Liver (tissue), 9 donors: ENCODE data around the gene PLP2. TPM values are rescaled to one million over a fixed set of nuclear protein-coding genes. Genes with fewer than 3 reads are reported as not detected.

ENCODE experiments used
- DNase-seq: peaks from one replicate; pipeline ENCODE4 v3.0.0-alpha.2; 2017; ENCODE audit warnings: low spot score
- H3K27ac ChIP-seq, 2 donors: one replicate each; pipeline ENCODE4 v1.7.0; 2013; ENCODE audit warnings: inconsistent platforms in 2 of 2, low read length in 2 of 2, control low read depth in 1 of 2, low read depth in 1 of 2, mild to moderate bottlenecking in 1 of 2
- H3K27me3 ChIP-seq, 4 donors: one replicate each; pipeline versions ENCODE4 v1.6.1 to v1.7.0; 2013; ENCODE audit warnings: low read length in 3 of 4, inconsistent platforms in 1 of 4, mild to moderate bottlenecking in 1 of 4, moderate library complexity in 1 of 4; ENCODE audit not compliant: control insufficient read depth in 4 of 4, insufficient read depth in 4 of 4
- H3K36me3 ChIP-seq, 4 donors: one replicate each; pipeline versions ENCODE4 v1.6.1 to v1.7.0; 2013; ENCODE audit warnings: low read length in 3 of 4, mild to moderate bottlenecking in 3 of 4, low read depth in 1 of 4, moderate library complexity in 1 of 4; ENCODE audit not compliant: control insufficient read depth in 4 of 4, insufficient read depth in 3 of 4
- H3K4me1 ChIP-seq, 4 donors: one replicate each; pipeline versions ENCODE4 v1.6.1 to v1.7.0; 2013; ENCODE audit warnings: low read length in 3 of 4, mild to moderate bottlenecking in 3 of 4, moderate library complexity in 1 of 4; ENCODE audit not compliant: control insufficient read depth in 4 of 4, insufficient read depth in 4 of 4
- H3K4me3 ChIP-seq, 3 donors: one replicate each; pipeline versions ENCODE4 v1.6.1 to v1.7.0; 2013; ENCODE audit warnings: low read length in 3 of 3, control low read depth in 1 of 3, low read depth in 1 of 3, mild to moderate bottlenecking in 1 of 3
- H3K9ac ChIP-seq, 2 donors: one replicate each; pipeline ENCODE4 v1.7.0; 2013; ENCODE audit warnings: low read length in 2 of 2, mild to moderate bottlenecking in 2 of 2, moderate library complexity in 2 of 2, control low read depth in 1 of 2, low read depth in 1 of 2
- H3K9me3 ChIP-seq, 4 donors: one replicate each; pipeline versions ENCODE4 v1.6.1 to v1.7.0; 2013; ENCODE audit warnings: low read length in 3 of 4; ENCODE audit not compliant: control insufficient read depth in 4 of 4
- HNF4G ChIP-seq: IDR thresholded peaks from 2 replicates; pipeline ENCODE4 v1.6.1; 2016; ENCODE audit warnings: antibody characterized with exemption
- NR2F2 ChIP-seq: IDR thresholded peaks from 2 replicates; pipeline ENCODE4 v1.6.1; 2016; ENCODE audit warnings: antibody characterized with exemption
- RAD21 ChIP-seq, 2 donors: IDR thresholded peaks; 2 replicates each; pipeline ENCODE4 v1.6.1; 2016; ENCODE audit warnings: antibody characterized with exemption in 2 of 2, mild to moderate bottlenecking in 2 of 2
- RXRA ChIP-seq, 2 donors: IDR thresholded peaks; 2 replicates each; pipeline ENCODE4 v1.6.1; 2017 to 2018; ENCODE audit warnings: antibody characterized with exemption in 2 of 2, mild to moderate bottlenecking in 1 of 2
- WGBS: extraction: QIAGEN DNeasy Blood & Tissue Kit; methylation state at CpG from one replicate; pipeline ENCODE4 v1.1.7; 2013; 5-methylcytosine and 5-hydroxymethylcytosine counted together
- polyA plus RNA-seq, 2 donors: library from polyadenylated mRNA; stranded (reverse) in 1 of 2; unstranded in 1 of 2; fragments of 200-250 nt in 1 of 2; fragments of >200 nt in 1 of 2; fragmentation: Nextera tagmentation in 1 of 2; extraction: Ambion mirVana in 1 of 2; gene quantifications; one replicate each; pipeline versions ENCODE4 v1.2.1 to v1.2.3, GENCODE V29; 2013 to 2015
- total RNA-seq, 2 donors: library from RNA; depleted of rRNA; stranded (reverse); fragments of >200 nt; gene quantifications; one replicate each; pipeline ENCODE4 v1.2.3, GENCODE V29; 2014
- TF ChIP-seq, protein P1 (sequence below): IDR thresholded peaks from 2 replicates; pipeline ENCODE4 v1.6.1; 2016; ENCODE audit warnings: antibody characterized with exemption
- TF ChIP-seq, protein P2 (sequence below): IDR thresholded peaks from 2 replicates; pipeline ENCODE4 v1.6.1; 2016; ENCODE audit warnings: antibody characterized with exemption, mild to moderate bottlenecking
- TF ChIP-seq, protein P3 (sequence below): IDR thresholded peaks from 2 replicates; pipeline ENCODE4 v1.6.1; 2016; ENCODE audit warnings: antibody characterized with exemption
- TF ChIP-seq, protein P4 (sequence below): fragments of 150-350 bp; IDR thresholded peaks from 2 replicates; pipeline ENCODE4 v1.5.1; 2017; ENCODE audit warnings: improper control_type of control experiment, low read depth, low read length; ENCODE audit not compliant: missing input control
- donor health status: healthy.
- donor health status: healthy.
- donor health status: healthy.
- donor health status: healthy.
- donor health status: healthy.

PLP2 gene
- total and polyA plus RNA-seq, 4 donors, result 2.4 to 24.5 (median 14.7) TPM

DNA sequence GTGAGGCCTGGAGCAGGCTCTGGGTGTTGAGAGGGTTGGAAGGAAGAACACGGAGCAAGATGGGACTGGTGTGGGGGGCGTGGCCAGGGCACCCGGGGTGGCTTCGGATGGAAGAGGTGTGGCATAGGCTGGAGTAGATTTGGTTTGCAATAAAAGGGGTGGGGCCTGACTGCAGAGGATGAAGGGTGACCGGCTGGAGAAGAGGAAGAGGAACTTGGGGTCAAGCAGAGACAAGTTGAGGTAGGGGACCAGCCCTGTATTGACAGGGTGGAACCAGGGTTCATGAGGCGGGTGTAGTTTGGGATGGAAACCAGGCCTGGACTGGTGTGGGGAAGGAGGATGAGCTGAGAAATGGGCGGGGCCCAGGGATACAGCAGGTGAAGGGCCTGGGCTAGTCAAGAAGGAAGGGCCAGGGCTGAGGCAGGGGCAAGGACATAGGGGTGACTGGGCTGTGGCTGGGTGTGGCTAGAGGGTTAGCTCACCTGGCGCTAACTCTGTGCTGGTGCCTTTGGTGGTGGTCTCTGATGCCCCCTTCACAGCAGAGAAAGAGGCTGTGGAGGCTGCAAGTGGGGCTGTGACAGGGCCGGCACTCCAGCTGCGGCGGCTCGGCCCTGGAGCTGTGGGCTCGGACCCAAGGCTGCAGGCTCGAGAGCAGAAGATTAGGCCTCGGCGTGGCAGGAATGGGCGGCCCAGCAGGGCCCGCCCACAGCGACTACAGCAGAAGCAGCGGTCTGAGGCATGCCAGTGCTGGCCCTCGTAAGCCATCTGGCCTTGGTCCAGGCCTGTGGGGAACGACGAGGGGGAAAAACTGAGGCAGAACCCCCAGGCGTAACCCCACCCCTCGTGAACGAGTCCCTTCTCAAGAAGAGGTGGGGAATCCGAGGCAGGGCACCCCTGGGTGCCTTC, 5.0 kb downstream of the PLP2 start:
- no peak overlapping the region for H3K27ac ChIP-seq
- no peak overlapping the region for H3K9ac ChIP-seq
- WGBS, result 76% methylated on average over 27 of the region's 27 CpGs
- H3K4me3 ChIP-seq, result no peak overlapping the region
- no peak for TF ChIP-seq NR2F2
- no peaks in the 10 kb centered on the region for H3K27me3 ChIP-seq
- peaks cover 0 to 21% (median 2%) of the 10 kb centered on the region in 4 donors for H3K36me3 ChIP-seq
- H3K4me1 ChIP-seq, result peaks cover 0 to 12% (median 7%) of the 10 kb centered on the region in 4 donors
- no peaks in the 10 kb centered on the region for H3K9me3 ChIP-seq
- DNase-seq, result peak; percentile 52

DNA sequence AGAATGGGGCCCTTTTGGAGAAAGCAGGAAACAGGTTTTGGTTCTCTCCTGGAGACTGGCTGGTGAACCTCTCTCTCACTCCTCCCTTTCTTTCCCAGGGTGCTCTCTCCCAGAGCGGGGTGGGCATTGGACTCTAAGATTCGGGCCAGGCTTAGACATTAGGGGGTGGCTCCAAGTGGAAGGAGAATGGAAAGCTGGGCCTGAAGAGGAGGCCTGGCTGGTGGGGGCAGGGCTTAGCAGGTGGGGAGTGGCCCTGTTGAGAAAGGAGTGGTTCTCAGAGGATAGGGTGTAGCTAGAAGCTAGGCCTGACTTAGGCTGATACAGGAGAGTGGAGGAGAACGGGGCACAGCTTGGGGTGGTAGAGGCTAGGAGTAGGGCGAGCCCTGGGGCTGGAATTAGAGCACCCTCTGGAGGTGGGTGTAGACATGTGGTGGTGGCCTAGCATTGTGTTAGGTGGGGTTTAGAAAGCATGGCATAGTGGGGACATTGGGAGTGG, 5.7 kb downstream of the PLP2 start:
- peak; percentile 68 for DNase-seq
- H3K4me3 ChIP-seq, result no peak overlapping the region
- H3K4me1 ChIP-seq, result peaks cover 0 to 6% (median 3%) of the 10 kb centered on the region in 4 donors
- no peaks in the 10 kb centered on the region for H3K27me3 ChIP-seq
- TF ChIP-seq, protein P1, sequence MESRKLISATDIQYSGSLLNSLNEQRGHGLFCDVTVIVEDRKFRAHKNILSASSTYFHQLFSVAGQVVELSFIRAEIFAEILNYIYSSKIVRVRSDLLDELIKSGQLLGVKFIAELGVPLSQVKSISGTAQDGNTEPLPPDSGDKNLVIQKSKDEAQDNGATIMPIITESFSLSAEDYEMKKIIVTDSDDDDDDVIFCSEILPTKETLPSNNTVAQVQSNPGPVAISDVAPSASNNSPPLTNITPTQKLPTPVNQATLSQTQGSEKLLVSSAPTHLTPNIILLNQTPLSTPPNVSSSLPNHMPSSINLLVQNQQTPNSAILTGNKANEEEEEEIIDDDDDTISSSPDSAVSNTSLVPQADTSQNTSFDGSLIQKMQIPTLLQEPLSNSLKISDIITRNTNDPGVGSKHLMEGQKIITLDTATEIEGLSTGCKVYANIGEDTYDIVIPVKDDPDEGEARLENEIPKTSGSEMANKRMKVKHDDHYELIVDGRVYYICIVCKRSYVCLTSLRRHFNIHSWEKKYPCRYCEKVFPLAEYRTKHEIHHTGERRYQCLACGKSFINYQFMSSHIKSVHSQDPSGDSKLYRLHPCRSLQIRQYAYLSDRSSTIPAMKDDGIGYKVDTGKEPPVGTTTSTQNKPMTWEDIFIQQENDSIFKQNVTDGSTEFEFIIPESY, result no peak
- TF ChIP-seq, protein P2, sequence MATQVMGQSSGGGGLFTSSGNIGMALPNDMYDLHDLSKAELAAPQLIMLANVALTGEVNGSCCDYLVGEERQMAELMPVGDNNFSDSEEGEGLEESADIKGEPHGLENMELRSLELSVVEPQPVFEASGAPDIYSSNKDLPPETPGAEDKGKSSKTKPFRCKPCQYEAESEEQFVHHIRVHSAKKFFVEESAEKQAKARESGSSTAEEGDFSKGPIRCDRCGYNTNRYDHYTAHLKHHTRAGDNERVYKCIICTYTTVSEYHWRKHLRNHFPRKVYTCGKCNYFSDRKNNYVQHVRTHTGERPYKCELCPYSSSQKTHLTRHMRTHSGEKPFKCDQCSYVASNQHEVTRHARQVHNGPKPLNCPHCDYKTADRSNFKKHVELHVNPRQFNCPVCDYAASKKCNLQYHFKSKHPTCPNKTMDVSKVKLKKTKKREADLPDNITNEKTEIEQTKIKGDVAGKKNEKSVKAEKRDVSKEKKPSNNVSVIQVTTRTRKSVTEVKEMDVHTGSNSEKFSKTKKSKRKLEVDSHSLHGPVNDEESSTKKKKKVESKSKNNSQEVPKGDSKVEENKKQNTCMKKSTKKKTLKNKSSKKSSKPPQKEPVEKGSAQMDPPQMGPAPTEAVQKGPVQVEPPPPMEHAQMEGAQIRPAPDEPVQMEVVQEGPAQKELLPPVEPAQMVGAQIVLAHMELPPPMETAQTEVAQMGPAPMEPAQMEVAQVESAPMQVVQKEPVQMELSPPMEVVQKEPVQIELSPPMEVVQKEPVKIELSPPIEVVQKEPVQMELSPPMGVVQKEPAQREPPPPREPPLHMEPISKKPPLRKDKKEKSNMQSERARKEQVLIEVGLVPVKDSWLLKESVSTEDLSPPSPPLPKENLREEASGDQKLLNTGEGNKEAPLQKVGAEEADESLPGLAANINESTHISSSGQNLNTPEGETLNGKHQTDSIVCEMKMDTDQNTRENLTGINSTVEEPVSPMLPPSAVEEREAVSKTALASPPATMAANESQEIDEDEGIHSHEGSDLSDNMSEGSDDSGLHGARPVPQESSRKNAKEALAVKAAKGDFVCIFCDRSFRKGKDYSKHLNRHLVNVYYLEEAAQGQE, result no peak
- TF ChIP-seq HNF4G, result no peak
- TF ChIP-seq, protein P3, sequence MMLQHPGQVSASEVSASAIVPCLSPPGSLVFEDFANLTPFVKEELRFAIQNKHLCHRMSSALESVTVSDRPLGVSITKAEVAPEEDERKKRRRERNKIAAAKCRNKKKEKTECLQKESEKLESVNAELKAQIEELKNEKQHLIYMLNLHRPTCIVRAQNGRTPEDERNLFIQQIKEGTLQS, result no peak
- TF ChIP-seq RAD21 (IDR thresholded peaks at IDR 0.05), result peak; percentile 49 to 67
- no peak for TF ChIP-seq RXRA (IDR thresholded peaks at IDR 0.05)
- TF ChIP-seq, protein P4, sequence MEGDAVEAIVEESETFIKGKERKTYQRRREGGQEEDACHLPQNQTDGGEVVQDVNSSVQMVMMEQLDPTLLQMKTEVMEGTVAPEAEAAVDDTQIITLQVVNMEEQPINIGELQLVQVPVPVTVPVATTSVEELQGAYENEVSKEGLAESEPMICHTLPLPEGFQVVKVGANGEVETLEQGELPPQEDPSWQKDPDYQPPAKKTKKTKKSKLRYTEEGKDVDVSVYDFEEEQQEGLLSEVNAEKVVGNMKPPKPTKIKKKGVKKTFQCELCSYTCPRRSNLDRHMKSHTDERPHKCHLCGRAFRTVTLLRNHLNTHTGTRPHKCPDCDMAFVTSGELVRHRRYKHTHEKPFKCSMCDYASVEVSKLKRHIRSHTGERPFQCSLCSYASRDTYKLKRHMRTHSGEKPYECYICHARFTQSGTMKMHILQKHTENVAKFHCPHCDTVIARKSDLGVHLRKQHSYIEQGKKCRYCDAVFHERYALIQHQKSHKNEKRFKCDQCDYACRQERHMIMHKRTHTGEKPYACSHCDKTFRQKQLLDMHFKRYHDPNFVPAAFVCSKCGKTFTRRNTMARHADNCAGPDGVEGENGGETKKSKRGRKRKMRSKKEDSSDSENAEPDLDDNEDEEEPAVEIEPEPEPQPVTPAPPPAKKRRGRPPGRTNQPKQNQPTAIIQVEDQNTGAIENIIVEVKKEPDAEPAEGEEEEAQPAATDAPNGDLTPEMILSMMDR, result peak; percentile 6
- H3K9me3 ChIP-seq, result no peaks in the 10 kb centered on the region
- no peak overlapping the region for H3K27ac ChIP-seq
- WGBS, result 87% methylated on average over 4 of the region's 4 CpGs
- no peak overlapping the region for H3K9ac ChIP-seq
- peaks cover 0 to 23% (median 2%) of the 10 kb centered on the region in 4 donors for H3K36me3 ChIP-seq
